IMR-90 (cell line): ENCODE measurements around the gene SEMA5A. TPM values are rescaled to one million over a fixed set of nuclear protein-coding genes. Genes with fewer than 3 reads are reported as not detected.
A peak's percentile ranks its signal among the peaks of the same experiment; 100 is the strongest.

Source experiments
- ATAC-seq: fragments of 200-7000 bp; cut with Tn5 transposase; 2 replicates; pipeline ENCODE4 v1.9.1; 2020; ENCODE audit warnings: low read depth, mild to moderate bottlenecking, moderate library complexity
- BruUV-seq: library from RNA; stranded (reverse); fragments of 400-500 nt; replicated peaks from 2 replicates; lab custom pipeline; 2021; lab: Mats Ljungman, UMichigan
- CTCF ChIA-PET: fragments of 300-600 bp; formaldehyde crosslinking; extraction: SDS; loops from one replicate; lab custom pipeline; 2021; ENCODE audit warnings: antibody characterized with exemption; lab: Yijun Ruan, JAX
- POLR2A ChIA-PET: fragments of 300-600 bp; sonication (Branson Sonifier 250); formaldehyde crosslinking; loops from one replicate; lab custom pipeline; 2022; ENCODE audit warnings: antibody characterized with exemption; ENCODE audit not compliant: unreplicated experiment; lab: Charles Lee
- DNase-seq: peaks from one replicate; pipeline ENCODE4 v3.0.0; 2013
- H2AFZ ChIP-seq: replicated peaks from 2 replicates; pipeline ENCODE3; 2013; ENCODE audit warnings: low read length, mild to moderate bottlenecking; ENCODE audit not compliant: poor library complexity
- H2AK5ac ChIP-seq: 2 replicates; pipeline ENCODE4 v1.6.1; 2013; ENCODE audit warnings: low read depth, low read length, inconsistent platforms
- H2AK9ac ChIP-seq: replicated peaks from 2 replicates; pipeline ENCODE3; 2013; ENCODE audit warnings: mild to moderate bottlenecking, low read depth, low read length, moderate library complexity; ENCODE audit not compliant: poor library complexity
- H2BK120ac ChIP-seq: 2 replicates; pipeline ENCODE4 v1.6.1; 2013; ENCODE audit warnings: low read depth, low read length, inconsistent platforms
- H2BK15ac ChIP-seq: 3 replicates; pipeline ENCODE4 v1.6.1; 2013; ENCODE audit warnings: low read depth, low read length, inconsistent platforms
- H2BK20ac ChIP-seq: 2 replicates; pipeline ENCODE4 v1.6.1; 2013; ENCODE audit warnings: low read depth, mild to moderate bottlenecking, inconsistent platforms, low read length, moderate library complexity
- H2BK5ac ChIP-seq: 2 replicates; pipeline ENCODE4 v1.6.1; 2013; ENCODE audit warnings: mild to moderate bottlenecking, low read depth, low read length, inconsistent platforms; ENCODE audit not compliant: poor library complexity, severe bottlenecking
- H3K14ac ChIP-seq: replicated peaks from 2 replicates; pipeline ENCODE4 v1.6.1; 2013; ENCODE audit warnings: low read depth, low read length, inconsistent platforms
- H3K18ac ChIP-seq: 2 replicates; pipeline ENCODE4 v1.6.1; 2013; ENCODE audit warnings: low read depth, low read length, control low read depth
- H3K23ac ChIP-seq: 2 replicates; pipeline ENCODE4 v1.6.1; 2013; ENCODE audit warnings: low read depth, low read length, inconsistent platforms
- H3K27ac ChIP-seq: 2 replicates; pipeline ENCODE4 v1.5.1; 2013; ENCODE audit warnings: mild to moderate bottlenecking, control low read depth, low read length; ENCODE audit not compliant: insufficient read depth
- H3K27me3 ChIP-seq: 2 replicates; pipeline ENCODE4 v1.6.1; 2013; ENCODE audit warnings: low read length; ENCODE audit not compliant: control insufficient read depth, insufficient read depth
- H3K36me3 ChIP-seq: 2 replicates; pipeline ENCODE4 v1.6.1; 2013; ENCODE audit warnings: low read length, mixed read lengths; ENCODE audit not compliant: control insufficient read depth, insufficient read depth
- H3K4ac ChIP-seq: 2 replicates; pipeline ENCODE4 v1.6.1; 2013; ENCODE audit warnings: low read depth, low read length, inconsistent platforms
- H3K4me1 ChIP-seq: 2 replicates; pipeline ENCODE4 v1.6.1; 2013; ENCODE audit warnings: low read length, mixed read lengths; ENCODE audit not compliant: control insufficient read depth, insufficient read depth
- H3K4me2 ChIP-seq: 2 replicates; pipeline ENCODE4 v1.6.1; 2013; ENCODE audit warnings: low read depth, mild to moderate bottlenecking, control low read depth, low read length, moderate library complexity
- H3K4me3 ChIP-seq: 2 replicates; pipeline ENCODE4 v1.5.1; 2013; ENCODE audit warnings: low read depth, mild to moderate bottlenecking, control low read depth, low read length, moderate library complexity; ENCODE audit not compliant: insufficient read depth
- H3K56ac ChIP-seq: 2 replicates; pipeline ENCODE4 v1.6.1; 2013; ENCODE audit warnings: low read length, inconsistent platforms; ENCODE audit not compliant: insufficient read depth; ENCODE audit errors: extremely low read depth
- H3K79me1 ChIP-seq, 2 experiments: 2 replicates each; pipeline ENCODE4 v1.6.1; 2013; ENCODE audit warnings: low read length in 2 of 2, inconsistent platforms in 1 of 2, low read depth in 1 of 2
- H3K9ac ChIP-seq: 2 replicates; pipeline ENCODE4 v1.6.1; 2013; ENCODE audit warnings: low read depth, low read length, control low read depth
- H3K9me1 ChIP-seq: 2 replicates; pipeline ENCODE4 v1.6.1; 2013; ENCODE audit warnings: low read length, inconsistent platforms; ENCODE audit not compliant: insufficient read depth
- H3K9me3 ChIP-seq: 2 replicates; pipeline ENCODE4 v1.6.1; 2013; ENCODE audit warnings: low read length; ENCODE audit not compliant: control insufficient read depth, insufficient read depth
- H4K20me1 ChIP-seq: 2 replicates; pipeline ENCODE4 v1.6.1; 2013; ENCODE audit warnings: low read length, inconsistent platforms; ENCODE audit not compliant: insufficient read depth
- H4K5ac ChIP-seq: 2 replicates; pipeline ENCODE4 v1.6.1; 2013; ENCODE audit warnings: mild to moderate bottlenecking, low read depth, low read length, control low read depth
- H4K8ac ChIP-seq, 2 experiments: 2 replicates each; pipeline ENCODE4 v1.6.1; 2013; ENCODE audit warnings: low read depth in 2 of 2, low read length in 2 of 2, control low read depth in 1 of 2, inconsistent platforms in 1 of 2
- H4K91ac ChIP-seq: 2 replicates; pipeline ENCODE4 v1.6.1; 2013; ENCODE audit warnings: low read depth, low read length, inconsistent platforms; ENCODE audit not compliant: insufficient read depth
- CEBPB ChIP-seq: IDR thresholded peaks from 2 replicates; pipeline ENCODE4 v1.6.1; 2012; ENCODE audit warnings: low read depth, low read length, improper control_type of control experiment
- CTCF ChIP-seq: conservative IDR thresholded peaks from 2 replicates; pipeline ENCODE4 v1.5.1; 2012; ENCODE audit warnings: mild to moderate bottlenecking, low read depth, low read length, improper control_type of control experiment
- FOS ChIP-seq: fragments of 150-350 bp; IDR thresholded peaks from 2 replicates; pipeline ENCODE4 v1.6.1; 2016; ENCODE audit warnings: low read depth, low read length
- MAZ ChIP-seq: IDR thresholded peaks from 2 replicates; pipeline ENCODE4 v1.6.1; 2012; ENCODE audit warnings: low read depth, mild to moderate bottlenecking, low read length, improper control_type of control experiment, moderate library complexity, borderline replicate concordance
- RAD21 ChIP-seq: IDR thresholded peaks from 2 replicates; pipeline ENCODE4 v1.6.1; 2012; ENCODE audit warnings: low read length, improper control_type of control experiment
- RCOR1 ChIP-seq: IDR thresholded peaks from 2 replicates; pipeline ENCODE4 v1.6.1; 2012; ENCODE audit warnings: mild to moderate bottlenecking, low read length, improper control_type of control experiment; ENCODE audit not compliant: insufficient replicate concordance
- RFX5 ChIP-seq: IDR thresholded peaks from 2 replicates; pipeline ENCODE4 v1.8.0; 2012; ENCODE audit warnings: low read depth, mild to moderate bottlenecking, low read length, moderate library complexity
- WGBS, 2 experiments: methylation state at CpG; one replicate each; pipeline versions ENCODE4 v1.1.5 to v1.1.7; 2013; ENCODE audit warnings: missing lambda C conversion rate in 2 of 2; ENCODE audit not compliant: insufficient read length in 1 of 2; ENCODE audit errors: extremely low coverage in 2 of 2; 5-methylcytosine and 5-hydroxymethylcytosine counted together
- dilution Hi-C: fragments of 300-500 bp; cut with HindIII; formaldehyde crosslinking; loops from one replicate; pipeline ENCODE4 v1.14.3; 2018; ENCODE audit warnings: low sequenced_read_pairs; ENCODE audit not compliant: unreplicated experiment
- in situ Hi-C: fragments of 300-500 bp; cut with MboI; formaldehyde crosslinking; loops from 3 replicates; pipeline ENCODE4 v1.14.3; 2019; ENCODE audit warnings: low sequenced_read_pairs, inconsistent platforms, mixed read lengths
- intact Hi-C: fragments of 100-400 bp; cut with micrococcal nuclease; formaldehyde crosslinking; loops from 2 replicates; pipeline ENCODE4 v1.10.0; 2022
- polyA plus RNA-seq, 3 experiments: library from polyadenylated mRNA; depleted of rRNA; stranded (reverse); fragments of >200 nt; gene quantifications; 2 replicates each; pipeline ENCODE4 v1.2.3, GENCODE V29; 2012; ENCODE audit warnings: low replicate concordance in 1 of 3
- total RNA-seq: library from RNA; depleted of rRNA; stranded (reverse); fragments of >200 nt; gene quantifications from 2 replicates; pipeline ENCODE4 v1.2.3, GENCODE V29; 2012

The SEMA5A gene
- total and polyA plus RNA-seq, 2 of the 4 experiments (the other 2 are of a cell fraction): 8.2 to 9.9 TPM

- no peak for TF ChIP-seq CEBPB
These were observed 488.4 kb downstream of the SEMA5A start (continued) for GRCh38 chr5:9057406-9058000.

GRCh38 chr5:9056046-9056445, 489.8 kb downstream of the SEMA5A start:
- Histone ChIP-seq H3K14ac (no peak overlapping the region), H4K91ac (peak overlapping the region; percentile 56; the same call in 1 of the 2 replicates), H3K56ac (no peak overlapping the region), H3K36me3 (peaks cover 5% of the 10 kb centered on the region), H2BK20ac (peak overlapping the region; percentile 62), H4K20me1 (no peaks in the 10 kb centered on the region), H4K8ac (peak overlapping the region in 1 of 2 experiments; percentile 28; a peak in 1 of 4 replicates), H2AFZ (no peak overlapping the region), H3K79me1 (peaks cover 2 to 30% of the 10 kb centered on the region in 2 experiments; a peak in 3 of 4 replicates), H3K27me3 (no peaks in the 10 kb centered on the region), H2BK5ac (no peak overlapping the region), H3K9me1 (peaks cover 15% of the 10 kb centered on the region), H3K4me3 (no peak overlapping the region), H2BK15ac (0 out of 3 replicates have a peak overlapping the region, but pooled peaks have one; percentile 65), H2AK9ac (no peak overlapping the region), H3K4me2 (no peak overlapping the region), H3K4ac (peak overlapping the region; percentile 23; the same call in 1 of the 2 replicates), H3K9me3 (no peaks in the 10 kb centered on the region), H3K27ac (no peak overlapping the region), H3K23ac (0 out of 2 replicates have a peak overlapping the region, but pooled peaks have one; percentile 18), H3K18ac (0 out of 2 replicates have a peak overlapping the region, but pooled peaks have one; percentile 20), H3K4me1 (peaks cover 20% of the 10 kb centered on the region), H4K5ac (peak overlapping the region; percentile 30; the same call in 1 of the 2 replicates), H3K9ac (no peak overlapping the region), H2BK120ac (peak overlapping the region; percentile 51; the same call in 1 of the 2 replicates), H2AK5ac (peak overlapping the region; percentile 57)
- POLR2A ChIA-PET: no interaction called here
- DNase-seq (peak; percentile 48), ATAC-seq (no peak)
- dilution Hi-C loops: no loop called here
- 92% methylated on average over 2 of the region's 4 CpGs; no CpG with 5 or more reads in 1 of the 2 experiments for WGBS, 2 experiments
- CTCF ChIA-PET: interaction anchor here (0.6 kb wide), 1 partner anchor 487 kb away, joined by 3 read pairs; no protein-coding TSS in a partner anchor
- TF ChIP-seq MAZ (no peak), RCOR1 (no peak), RAD21 (no peak), RFX5 (no peak), FOS (no peak), CTCF (no peak)
- intact Hi-C loops: no loop called here
- in situ Hi-C loops: loop anchor here (25.0 kb wide), 1 partner anchor 1169 kb away; no protein-coding TSS in a partner anchor
- no TSS peak for BruUV-seq
